ENCODE measurements around the gene CFAP92. TPM values are rescaled to one million over a fixed set of nuclear protein-coding genes. Genes with fewer than 3 reads are reported as not detected.

The CFAP92 gene
- total and polyA plus RNA-seq, 2 donors (not counting 3 experiments of a cell fraction or from before 2014, with no cell fraction given), result 0.04 to 0.62 TPM

DNA sequence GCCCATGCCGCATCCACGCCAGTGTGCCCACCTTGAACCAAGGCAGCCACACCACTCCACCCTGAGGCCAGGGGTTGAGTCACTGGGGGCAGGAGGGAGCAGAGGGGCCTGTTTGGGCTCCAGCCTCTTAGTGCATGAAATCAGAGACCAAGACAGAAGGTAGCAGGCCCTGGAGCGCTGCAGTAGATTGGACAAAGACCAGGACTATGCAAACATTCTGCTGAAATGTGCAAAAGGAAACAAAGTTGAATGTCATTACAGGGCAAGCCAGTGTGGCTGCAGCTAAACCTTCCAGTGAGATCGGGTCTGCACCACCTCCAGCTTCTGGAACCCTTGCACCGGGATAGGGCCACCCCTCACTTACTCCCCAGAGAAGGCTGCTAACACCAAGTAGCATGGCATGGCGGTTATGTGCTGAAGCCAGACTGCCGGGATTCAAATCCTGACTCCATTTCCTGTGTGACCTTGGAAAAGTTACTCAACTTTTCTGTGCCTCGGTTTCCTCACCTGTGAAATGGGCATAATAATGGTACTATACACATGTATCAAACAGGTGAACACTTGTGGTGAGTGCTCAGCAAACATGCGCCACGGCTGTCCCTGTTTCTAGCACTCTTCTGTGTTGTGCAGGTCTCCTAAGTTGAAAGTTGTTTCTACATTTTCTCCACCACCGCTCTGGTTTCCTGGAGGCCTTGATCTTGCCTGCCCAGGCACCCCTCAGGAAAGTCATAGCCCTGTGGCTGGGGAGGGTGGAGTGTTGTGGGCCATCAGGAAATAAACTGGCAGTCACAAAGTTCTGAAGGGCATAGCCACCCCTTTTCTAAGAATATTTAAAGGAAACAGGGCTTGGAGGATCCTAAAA lies 41.7 kb upstream of the CFAP92 start:
- Histone ChIP-seq H3K4me3 (replicated peaks in 1 of 3; ENCODE audit: insufficient read depth in 1 of 3, low read depth in 1 of 3, low read length in 3 of 3) (no peak overlapping the region), H3K4me1 (ENCODE audit: control insufficient read depth, extremely low read depth, insufficient read depth, low read length) (no peaks in the 10 kb centered on the region), H3K27ac (ENCODE audit: insufficient read depth, low read depth, low read length) (no peak overlapping the region), H3K9me1 (replicated peaks; ENCODE audit: control insufficient read depth, extremely low read depth, insufficient read depth, low read length) (no peaks in the 10 kb centered on the region), H3K9ac (replicated peaks; ENCODE audit: extremely low read depth, insufficient read depth, low read length) (no peak overlapping the region), H3K36me3 (ENCODE audit: control insufficient read depth in 2 of 2, extremely low read depth in 1 of 2, insufficient read depth in 2 of 2, low read length in 2 of 2) (no peaks in the 10 kb centered on the region), H2AFZ (ENCODE audit: low read depth, low read length) (no peak overlapping the region), H4K20me1 (replicated peaks; ENCODE audit: control insufficient read depth, extremely low read depth, insufficient read depth, low read length) (no peaks in the 10 kb centered on the region), H3K4me2 (ENCODE audit: insufficient read depth, low read length) (no peak overlapping the region), H3K79me2 (ENCODE audit: control insufficient read depth, insufficient read depth, low read length) (no peaks in the 10 kb centered on the region), H3K9me3 (replicated peaks; ENCODE audit: control insufficient read depth, insufficient read depth, low read length) (no peaks in the 10 kb centered on the region), H3K27me3 (ENCODE audit: control insufficient read depth in 2 of 2, insufficient read depth in 2 of 2, low read length in 2 of 2) (no peaks in the 10 kb centered on the region)
- intact Hi-C loops (cut with micrococcal nuclease) (no loop called here), dilution Hi-C loops (cut with MboI; ENCODE audit: extremely low pct_ligation_motif_present, low sequenced_read_pairs) (no loop called here)
- TF ChIP-seq, protein P1, sequence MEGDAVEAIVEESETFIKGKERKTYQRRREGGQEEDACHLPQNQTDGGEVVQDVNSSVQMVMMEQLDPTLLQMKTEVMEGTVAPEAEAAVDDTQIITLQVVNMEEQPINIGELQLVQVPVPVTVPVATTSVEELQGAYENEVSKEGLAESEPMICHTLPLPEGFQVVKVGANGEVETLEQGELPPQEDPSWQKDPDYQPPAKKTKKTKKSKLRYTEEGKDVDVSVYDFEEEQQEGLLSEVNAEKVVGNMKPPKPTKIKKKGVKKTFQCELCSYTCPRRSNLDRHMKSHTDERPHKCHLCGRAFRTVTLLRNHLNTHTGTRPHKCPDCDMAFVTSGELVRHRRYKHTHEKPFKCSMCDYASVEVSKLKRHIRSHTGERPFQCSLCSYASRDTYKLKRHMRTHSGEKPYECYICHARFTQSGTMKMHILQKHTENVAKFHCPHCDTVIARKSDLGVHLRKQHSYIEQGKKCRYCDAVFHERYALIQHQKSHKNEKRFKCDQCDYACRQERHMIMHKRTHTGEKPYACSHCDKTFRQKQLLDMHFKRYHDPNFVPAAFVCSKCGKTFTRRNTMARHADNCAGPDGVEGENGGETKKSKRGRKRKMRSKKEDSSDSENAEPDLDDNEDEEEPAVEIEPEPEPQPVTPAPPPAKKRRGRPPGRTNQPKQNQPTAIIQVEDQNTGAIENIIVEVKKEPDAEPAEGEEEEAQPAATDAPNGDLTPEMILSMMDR (IDR thresholded peaks at IDR 0.05; ENCODE audit: extremely low read depth in 1 of 2, insufficient read depth in 1 of 2, low read depth in 1 of 2, low read length in 2 of 2), result no peak
- no peak for TF ChIP-seq JUN (IDR thresholded peaks at IDR 0.05; ENCODE audit: borderline replicate concordance, insufficient read depth, insufficient read length, low read depth)
- no peak for TF ChIP-seq FOS (IDR thresholded peaks at IDR 0.05; ENCODE audit: borderline replicate concordance, insufficient read depth, low read length)
- no peak for TF ChIP-seq POLR2AphosphoS5 (IDR thresholded peaks at IDR 0.05; ENCODE audit: insufficient read depth, low read depth, low read length)
- TF ChIP-seq GATA2 (IDR thresholded peaks at IDR 0.05; ENCODE audit: insufficient read depth, insufficient read length, low read depth, low read length), result no peak
- TF ChIP-seq, protein P2, sequence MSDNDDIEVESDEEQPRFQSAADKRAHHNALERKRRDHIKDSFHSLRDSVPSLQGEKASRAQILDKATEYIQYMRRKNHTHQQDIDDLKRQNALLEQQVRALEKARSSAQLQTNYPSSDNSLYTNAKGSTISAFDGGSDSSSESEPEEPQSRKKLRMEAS (IDR thresholded peaks at IDR 0.05; ENCODE audit: insufficient read depth, insufficient read length), result no peak
- no TSS peak for BruUV-seq (replicated peaks)
- ChIA-PET CTCF (interaction anchor here (1.2 to 1.5 kb wide), 2 partner anchors 17 to 31 kb away, joined by 3 to 11 read pairs; no protein-coding TSS in a partner anchor), POLR2A (no interaction called here)
- FAIRE-seq (no peak), DNase-seq (ENCODE audit: low read depth, low spot score) (no peak)
